Prostate gland (tissue), 2 donors: ENCODE data around the gene NR4A2. TPM values are rescaled to one million over a fixed set of nuclear protein-coding genes. Genes with fewer than 3 reads are reported as not detected.

Source experiments
- DNase-seq: peaks from one replicate; pipeline ENCODE4 v3.0.0-alpha.2; 2019; ENCODE audit warnings: low spot score
- H3K27ac ChIP-seq, 2 donors: fragments of 200-600 bp; sonication (generic); 2 replicates each; pipeline ENCODE4 v1.5.1; 2017 to 2019
- H3K27me3 ChIP-seq: fragments of 200-600 bp; sonication (generic); replicated peaks from 2 replicates; pipeline ENCODE4 v1.5.1; 2019; ENCODE audit not compliant: insufficient read depth
- H3K36me3 ChIP-seq, 2 donors: fragments of 200-600 bp; sonication (generic); 1 replicate in 1 of 2; 2 replicates in 1 of 2; pipeline versions ENCODE4 v1.5.1 to v1.8.1; 2017 to 2019
- H3K4me1 ChIP-seq: fragments of 200-600 bp; sonication (generic); replicated peaks from 2 replicates; pipeline ENCODE4 v1.5.1; 2019
- H3K4me3 ChIP-seq, 2 donors: fragments of 200-600 bp; sonication (generic); 2 replicates each; pipeline ENCODE4 v1.5.1; 2017 to 2019
- H3K9me3 ChIP-seq: fragments of 200-600 bp; sonication (generic); 2 replicates; pipeline ENCODE4 v1.5.1; 2017
- POLR2A ChIP-seq: fragments of 450-650 bp; IDR thresholded peaks from one replicate; pipeline ENCODE4 v1.6.1; 2016; ENCODE audit warnings: antibody characterized with exemption, mild to moderate bottlenecking
- POLR2AphosphoS5 ChIP-seq: sonication (generic); formaldehyde crosslinking; IDR thresholded peaks from one replicate; pipeline ENCODE4 v1.6.1; 2017; ENCODE audit warnings: antibody characterized with exemption
- WGBS: methylation state at CpG from one replicate; pipeline ENCODE4 v1.1.5; 2018; 5-methylcytosine and 5-hydroxymethylcytosine counted together
- intact Hi-C: fragments of 100-400 bp; cut with DNase I; formaldehyde crosslinking; loops from one replicate; pipeline ENCODE4 v1.14.2; 2022
- total RNA-seq, 2 donors: library from RNA; depleted of rRNA; stranded (reverse); fragments of >200 nt; gene quantifications; one replicate each; pipeline ENCODE4 v1.1.0, GENCODE V29; 2016
- TF ChIP-seq, protein P1 (sequence below), 4 experiments: fragments of 200-600 bp in 2 of 4; fragments of 450-650 bp in 2 of 4; sonication (generic) in 2 of 4; IDR thresholded peaks; 1 replicate in 3 of 4; 2 replicates in 1 of 4; pipeline ENCODE4 v1.5.1; 2016 to 2019; ENCODE audit warnings: antibody characterized with exemption in 4 of 4, mild to moderate bottlenecking in 2 of 4, moderate library complexity in 2 of 4

Gene NR4A2
- total RNA-seq, 2 donors from 2014 or later: 2.3 to 4.5 TPM

DNA sequence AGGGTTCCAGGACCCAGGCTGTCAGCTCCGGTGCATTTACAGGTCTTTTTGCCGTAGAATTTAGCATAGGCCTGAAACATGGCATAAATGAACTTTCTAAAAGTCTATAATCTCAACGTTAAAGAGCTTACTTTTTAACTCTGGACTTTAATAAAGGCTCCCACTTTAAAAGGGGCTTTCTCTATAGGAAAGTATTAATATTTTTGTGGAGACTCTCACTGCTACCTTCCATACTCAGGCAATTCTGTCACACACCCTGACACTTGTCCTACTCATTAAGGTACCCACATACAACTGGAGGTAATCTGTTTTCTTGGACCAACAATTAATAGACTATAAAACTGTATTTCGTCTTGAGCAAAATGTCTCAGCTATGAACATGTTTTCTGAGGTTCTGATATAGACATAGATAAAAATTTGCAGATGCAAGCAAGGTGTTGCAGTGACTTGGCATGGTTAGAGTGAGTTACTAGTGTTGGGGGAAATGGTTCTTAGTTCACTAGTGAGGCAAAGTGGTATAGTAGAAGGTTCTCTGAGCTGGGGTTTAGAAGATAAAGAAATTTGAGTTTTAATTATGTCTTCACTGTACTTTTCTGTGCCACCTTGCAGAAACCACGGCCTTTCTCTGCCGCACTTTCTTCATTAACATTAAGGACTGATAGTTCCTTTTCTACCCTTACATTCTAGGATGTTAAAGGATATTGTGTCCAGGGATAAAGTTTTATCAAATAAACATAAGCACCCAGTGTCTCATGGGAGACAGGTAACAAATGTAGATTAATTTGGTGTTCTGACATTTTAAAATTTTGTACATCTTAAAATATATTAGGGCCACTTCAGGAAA, 10.8 kb upstream of the NR4A2 start:
- no peak for DNase-seq
- H3K9me3 ChIP-seq: no peaks in the 10 kb centered on the region
- no peaks in the 10 kb centered on the region for H3K27me3 ChIP-seq
- intact Hi-C loops: loop anchor here (2.0 kb wide), 1 partner anchor 57 kb away; no protein-coding TSS in a partner anchor
- TF ChIP-seq POLR2A: no peak
- TF ChIP-seq POLR2AphosphoS5: no peak
- TF ChIP-seq, protein P1, sequence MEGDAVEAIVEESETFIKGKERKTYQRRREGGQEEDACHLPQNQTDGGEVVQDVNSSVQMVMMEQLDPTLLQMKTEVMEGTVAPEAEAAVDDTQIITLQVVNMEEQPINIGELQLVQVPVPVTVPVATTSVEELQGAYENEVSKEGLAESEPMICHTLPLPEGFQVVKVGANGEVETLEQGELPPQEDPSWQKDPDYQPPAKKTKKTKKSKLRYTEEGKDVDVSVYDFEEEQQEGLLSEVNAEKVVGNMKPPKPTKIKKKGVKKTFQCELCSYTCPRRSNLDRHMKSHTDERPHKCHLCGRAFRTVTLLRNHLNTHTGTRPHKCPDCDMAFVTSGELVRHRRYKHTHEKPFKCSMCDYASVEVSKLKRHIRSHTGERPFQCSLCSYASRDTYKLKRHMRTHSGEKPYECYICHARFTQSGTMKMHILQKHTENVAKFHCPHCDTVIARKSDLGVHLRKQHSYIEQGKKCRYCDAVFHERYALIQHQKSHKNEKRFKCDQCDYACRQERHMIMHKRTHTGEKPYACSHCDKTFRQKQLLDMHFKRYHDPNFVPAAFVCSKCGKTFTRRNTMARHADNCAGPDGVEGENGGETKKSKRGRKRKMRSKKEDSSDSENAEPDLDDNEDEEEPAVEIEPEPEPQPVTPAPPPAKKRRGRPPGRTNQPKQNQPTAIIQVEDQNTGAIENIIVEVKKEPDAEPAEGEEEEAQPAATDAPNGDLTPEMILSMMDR (IDR thresholded peaks at IDR 0.05): no peak
- WGBS: 35% methylated on average over 6 of the region's 6 CpGs
- peak overlapping the region; percentile 99 to 100 for H3K27ac ChIP-seq
- H3K4me1 ChIP-seq: no peaks in the 10 kb centered on the region
- H3K36me3 ChIP-seq: no peaks in the 10 kb centered on the region
- peak overlapping the region; percentile 92 to 94 for H3K4me3 ChIP-seq

DNA sequence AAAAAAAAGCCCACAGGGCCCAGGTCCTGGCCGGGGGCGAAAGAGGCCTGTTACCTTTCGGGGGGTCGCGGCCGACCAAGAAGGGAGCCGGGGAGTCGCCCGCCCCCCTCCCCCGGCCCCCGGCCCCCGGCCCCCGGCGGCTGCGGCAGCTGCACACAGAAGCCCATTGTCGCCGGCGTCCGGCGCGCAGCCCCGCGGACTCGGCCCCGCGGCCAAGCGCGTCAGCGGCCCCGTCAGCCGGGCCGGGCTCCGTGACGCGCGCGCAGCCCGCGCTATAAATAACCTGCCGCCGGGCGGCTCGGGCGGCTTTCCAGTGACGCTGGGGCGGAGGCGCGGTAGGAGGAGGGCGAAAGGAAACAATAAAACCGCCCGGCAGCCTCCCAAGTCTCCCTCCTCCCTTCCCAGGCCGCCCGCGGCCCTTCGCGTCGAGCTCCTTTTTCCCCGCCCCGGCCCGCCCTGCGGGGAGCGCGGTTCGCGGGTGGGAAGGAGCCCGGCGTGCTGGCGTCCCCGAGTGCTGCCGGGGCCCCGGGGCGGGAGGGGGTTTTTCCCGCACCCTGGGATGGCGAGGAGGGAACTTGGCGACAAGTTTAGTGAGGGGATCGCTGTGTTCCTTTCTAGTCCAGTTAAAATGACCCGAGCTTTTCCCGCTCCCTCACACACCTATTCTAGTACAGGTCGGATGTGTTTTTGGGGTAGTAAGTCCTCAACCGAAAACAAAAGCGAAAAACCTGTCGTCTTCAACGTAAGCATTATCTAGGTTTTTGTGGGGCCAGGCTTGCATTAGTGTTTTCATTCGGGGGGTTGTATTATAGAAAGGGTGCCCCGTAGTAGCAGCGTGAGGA, 10.0 kb upstream of the NR4A2 start:
- no peaks in the 10 kb centered on the region for H3K36me3 ChIP-seq
- H3K27ac ChIP-seq: peak overlapping the region; percentile 99 to 100
- peak; percentile 93 for DNase-seq
- 1% methylated on average over 82 of the region's 86 CpGs for WGBS
- no peaks in the 10 kb centered on the region for H3K27me3 ChIP-seq
- H3K9me3 ChIP-seq: no peaks in the 10 kb centered on the region
- no peaks in the 10 kb centered on the region for H3K4me1 ChIP-seq
- intact Hi-C loops: loop anchor here (2.0 kb wide), 1 partner anchor 58 kb away; no protein-coding TSS in a partner anchor
- TF ChIP-seq POLR2A (peak; percentile 83), POLR2AphosphoS5 (peak; percentile 83)
- TF ChIP-seq, protein P1 (IDR thresholded peaks at IDR 0.05): peak in 2 of 4 experiments; percentile 11 to 42
- peak overlapping the region; percentile 92 to 94 for H3K4me3 ChIP-seq

DNA sequence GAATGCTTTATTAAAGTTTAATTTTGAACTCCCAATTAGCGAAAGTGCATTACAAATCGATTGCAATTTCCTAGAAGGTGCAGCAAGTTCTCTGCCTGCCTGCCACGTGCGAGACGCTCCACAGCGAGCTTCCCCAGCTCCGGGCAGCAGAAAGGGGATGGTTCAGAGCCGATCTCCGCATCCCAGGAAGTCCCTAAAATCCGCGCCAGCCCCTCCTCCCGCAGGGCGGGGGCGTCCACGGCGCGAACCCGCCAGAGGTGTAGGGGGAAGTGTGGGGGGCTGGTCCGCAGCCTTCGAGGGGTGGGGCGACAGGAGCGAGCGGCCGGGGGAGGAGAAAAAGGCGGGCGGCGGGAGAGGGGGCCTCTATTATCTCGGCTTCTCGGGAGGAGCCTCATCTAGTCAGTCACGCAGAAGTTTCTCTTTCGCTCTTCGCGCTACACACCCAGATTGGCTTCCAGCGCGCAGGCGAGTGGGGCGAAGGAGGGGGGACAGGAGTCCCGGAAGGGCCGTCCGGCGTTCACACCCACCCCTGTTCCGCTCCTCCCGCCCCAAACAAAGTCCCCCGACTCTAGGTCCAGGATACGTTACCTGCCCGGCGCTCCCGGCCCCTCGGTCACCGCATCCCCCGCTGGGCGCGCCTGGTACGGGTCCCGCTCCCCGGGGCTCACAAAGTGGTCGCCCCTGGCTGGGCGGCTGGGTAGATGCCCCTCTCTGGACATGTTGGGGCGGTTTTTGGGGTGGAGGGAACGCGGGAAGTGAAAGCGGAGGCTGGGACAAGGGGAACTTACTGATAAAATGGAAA, 9.1 kb upstream of the NR4A2 start:
- H3K36me3 ChIP-seq: no peaks in the 10 kb centered on the region
- no peaks in the 10 kb centered on the region for H3K27me3 ChIP-seq
- no peaks in the 10 kb centered on the region for H3K9me3 ChIP-seq
- peak overlapping the region; percentile 92 to 94 for H3K4me3 ChIP-seq
- DNase-seq: peak; percentile 91
- TF ChIP-seq, protein P1 (IDR thresholded peaks at IDR 0.05): no peak
- TF ChIP-seq POLR2AphosphoS5: peak; percentile 88
- peak; percentile 74 for TF ChIP-seq POLR2A
- H3K4me1 ChIP-seq: no peaks in the 10 kb centered on the region
- intact Hi-C loops: loop anchor here (2.0 kb wide), 1 partner anchor 59 kb away; no protein-coding TSS in a partner anchor
- H3K27ac ChIP-seq: peak overlapping the region; percentile 99 to 100
- WGBS: 1% methylated on average over 62 of the region's 62 CpGs

DNA sequence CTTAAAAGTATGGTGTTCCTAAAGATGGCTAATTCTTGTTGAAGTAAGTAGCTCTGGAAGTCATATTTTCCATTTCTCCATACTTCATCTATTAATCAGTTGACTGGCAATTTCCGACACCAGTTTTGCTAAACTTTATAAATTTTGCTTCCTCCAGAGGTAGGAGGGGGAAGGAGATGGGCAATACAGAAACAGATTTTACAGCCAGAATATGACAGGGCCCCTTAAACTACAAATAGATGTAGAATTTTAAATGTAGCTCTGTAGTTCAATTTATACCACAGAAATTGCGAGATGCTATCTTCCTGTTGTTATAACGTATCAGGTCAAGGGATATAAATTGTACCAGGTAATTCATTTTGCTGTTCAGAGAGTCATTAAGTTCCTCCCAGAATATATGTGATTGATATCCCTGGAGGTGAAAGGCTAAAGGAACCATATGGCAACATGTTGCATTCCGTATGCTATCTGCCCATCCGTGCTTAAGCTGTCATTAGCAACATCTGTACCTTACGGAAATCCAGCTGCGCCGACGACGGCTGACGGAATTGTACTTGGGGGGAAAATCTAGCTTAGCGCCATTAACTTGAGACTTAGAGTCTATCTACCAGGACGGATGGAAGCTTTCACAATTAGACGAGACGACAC, 8.4 kb upstream of the NR4A2 start:
- Histone ChIP-seq H3K4me3 (peak overlapping the region; percentile 92 to 94), H3K9me3 (no peaks in the 10 kb centered on the region), H3K4me1 (no peaks in the 10 kb centered on the region), H3K27ac (peak overlapping the region; percentile 99 to 100), H3K27me3 (no peaks in the 10 kb centered on the region), H3K36me3 (no peaks in the 10 kb centered on the region)
- no peak for DNase-seq
- intact Hi-C loops: no loop called here
- 6% methylated on average over 15 of the region's 15 CpGs for WGBS
- TF ChIP-seq, protein P1 (IDR thresholded peaks at IDR 0.05): no peak
- TF ChIP-seq POLR2A (no peak), POLR2AphosphoS5 (no peak)
